HCT116 (cell line): ENCODE measurements around the gene BICD1. TPM values are rescaled to one million over a fixed set of nuclear protein-coding genes. Genes with fewer than 3 reads are reported as not detected.
A peak's percentile ranks its signal among the peaks of the same experiment; 100 is the strongest.

Experiments used
- ATAC-seq: fragments of 200-7000 bp; cut with Tn5 transposase; 2 replicates; pipeline ENCODE4 v1.9.1; 2020; ENCODE audit warnings: mild to moderate bottlenecking, moderate library complexity
- BruUV-seq: library from RNA; stranded (reverse); fragments of 400-500 nt; replicated peaks from 2 replicates; lab custom pipeline; 2021; lab: Mats Ljungman, UMichigan
- CTCF ChIA-PET: fragments of 300-600 bp; sonication (Branson Sonifier 250); formaldehyde crosslinking; loops from one replicate; lab custom pipeline; 2021; ENCODE audit warnings: antibody characterized with exemption; lab: Charles Lee
- POLR2A ChIA-PET: fragments of 300-600, 350-600 bp; sonication (Branson Sonifier 250); formaldehyde crosslinking; loops from one replicate; lab custom pipeline; 2021; ENCODE audit warnings: antibody characterized with exemption; lab: Charles Lee
- RAD21 ChIA-PET, 2 experiments: fragments of 300-600 bp; sonication (Branson Sonifier 250); formaldehyde crosslinking; loops; one replicate each; lab custom pipeline; 2023; ENCODE audit warnings: low total read pairs in 2 of 2; ENCODE audit not compliant: uncharacterized antibody in 2 of 2, unreplicated experiment in 2 of 2, low non-redundant PET in 1 of 2; lab: Charles Lee
- DNase-seq: peaks from one replicate; pipeline ENCODE4 v3.0.0-alpha.2; 2010; ENCODE audit warnings: low read depth, low spot score
- H2AFZ ChIP-seq: fragments of 200-600 bp; shearing (Covaris generic), sonication (generic); 2 replicates; pipeline ENCODE4 v1.6.1; 2017; ENCODE audit warnings: low read depth, mixed run types, mixed read lengths, antibody characterized with exemption, low read length; ENCODE audit not compliant: poor library complexity, severe bottlenecking
- H3K27ac ChIP-seq: 2 replicates; pipeline ENCODE4 v1.5.1; 2012; ENCODE audit warnings: low read depth, low read length
- H3K27me3 ChIP-seq: fragments of 200-600 bp; sonication (generic); 2 replicates; pipeline ENCODE4 v1.6.1; 2016; ENCODE audit warnings: mixed run types, low read length, mixed read lengths; ENCODE audit not compliant: insufficient read depth
- H3K36me3 ChIP-seq, 2 experiments: fragments of 200-500 bp in 1 of 2; fragments of 200-600 bp in 1 of 2; sonication (Bioruptor generic) in 1 of 2; sonication (generic) in 1 of 2; 2 replicates each; pipeline versions ENCODE4 v1.5.1 to v1.6.1; 2014 to 2016; ENCODE audit warnings: low read length in 2 of 2, inconsistent platforms in 1 of 2, mixed read lengths in 1 of 2, mixed run types in 1 of 2; ENCODE audit not compliant: insufficient read depth in 2 of 2, control insufficient read depth in 1 of 2
- H3K4me1 ChIP-seq, 2 experiments: fragments of 200-600 bp in 1 of 2; sonication (generic) in 1 of 2; 2 replicates each; pipeline versions ENCODE4 v1.5.1 to v1.6.1; 2012 to 2017; ENCODE audit warnings: low read length in 2 of 2, inconsistent platforms in 1 of 2, mild to moderate bottlenecking in 1 of 2, mixed read lengths in 1 of 2, mixed run types in 1 of 2, moderate library complexity in 1 of 2; ENCODE audit not compliant: insufficient read depth in 2 of 2, control insufficient read depth in 1 of 2
- H3K4me2 ChIP-seq: fragments of 200-600 bp; sonication (generic); 2 replicates; pipeline ENCODE4 v1.6.1; 2017; ENCODE audit warnings: mixed run types, low read length, mixed read lengths
- H3K4me3 ChIP-seq, 2 experiments: fragments of 200-600 bp in 1 of 2; sonication (generic) in 1 of 2; replicated peaks in 1 of 2; 2 replicates each; pipeline ENCODE4 v1.5.1; 2011 to 2016; ENCODE audit warnings: low read length in 2 of 2, control low read depth in 1 of 2, low read depth in 1 of 2, mild to moderate bottlenecking in 1 of 2, mixed read lengths in 1 of 2, mixed run types in 1 of 2
- H3K79me2 ChIP-seq: fragments of 200-600 bp; sonication (generic); 2 replicates; pipeline ENCODE4 v1.6.1; 2017; ENCODE audit warnings: mild to moderate bottlenecking, mixed run types, low read length, moderate library complexity, mixed read lengths; ENCODE audit not compliant: insufficient read depth
- H3K9ac ChIP-seq: fragments of 200-600 bp; sonication (generic); 2 replicates; pipeline ENCODE4 v1.6.1; 2016; ENCODE audit warnings: low read length, mixed read lengths
- H3K9me2 ChIP-seq: fragments of 200-600 bp; sonication (generic), shearing (Covaris generic); 2 replicates; pipeline ENCODE4 v1.6.1; 2017; ENCODE audit warnings: mixed run types, mild to moderate bottlenecking, moderate library complexity; ENCODE audit not compliant: insufficient read depth
- H3K9me3 ChIP-seq, 2 experiments: fragments of 200-500 bp in 1 of 2; fragments of 200-600 bp in 1 of 2; sonication (Bioruptor generic) in 1 of 2; sonication (generic) in 1 of 2; 2 replicates each; pipeline ENCODE4 v1.6.1; 2014 to 2017; ENCODE audit warnings: low read length in 2 of 2, mixed read lengths in 2 of 2, inconsistent platforms in 1 of 2, low read depth in 1 of 2, mild to moderate bottlenecking in 1 of 2, mixed run types in 1 of 2, moderate library complexity in 1 of 2; ENCODE audit not compliant: control insufficient read depth in 1 of 2, insufficient read depth in 1 of 2
- H4K20me1 ChIP-seq: fragments of 200-600 bp; sonication (generic), shearing (Covaris generic); 2 replicates; pipeline ENCODE4 v1.6.1; 2017; ENCODE audit warnings: mixed run types, mild to moderate bottlenecking, moderate library complexity; ENCODE audit not compliant: insufficient read depth
- ATF3 ChIP-seq: IDR thresholded peaks from 2 replicates; pipeline ENCODE4 v1.6.1; 2012
- EGR1 ChIP-seq: IDR thresholded peaks from 2 replicates; pipeline ENCODE4 v1.6.1; 2012; ENCODE audit warnings: low read depth
- EZH2phosphoT487 ChIP-seq: fragments of 200-600 bp; IDR thresholded peaks from 2 replicates; pipeline ENCODE4 v1.6.1; 2018; ENCODE audit warnings: antibody characterized with exemption, borderline replicate concordance
- FOSL1 ChIP-seq: IDR thresholded peaks from 2 replicates; pipeline ENCODE4 v1.6.1; 2012; ENCODE audit warnings: low read depth
- SIN3A ChIP-seq: IDR thresholded peaks from 2 replicates; pipeline ENCODE4 v1.6.1; 2012; ENCODE audit warnings: low read depth
- SP1 ChIP-seq: IDR thresholded peaks from 2 replicates; pipeline ENCODE4 v1.6.1; 2012; ENCODE audit warnings: low read depth
- intact Hi-C: fragments of 100-400 bp; cut with micrococcal nuclease; formaldehyde crosslinking; loops from 2 replicates; pipeline ENCODE4 v1.10.0; 2022
- total RNA-seq: library from RNA; stranded (reverse); gene quantifications from one replicate; pipeline ENCODE4 v1.2.1, GENCODE V29; 2021; ENCODE audit not compliant: unreplicated experiment

Gene BICD1
- total RNA-seq, 1 experiment from 2014 or later = 32.5 TPM

- no peak for TF ChIP-seq EZH2phosphoT487
Measured at GRCh38 chr12:32105986-32106516, 596 bp upstream of the BICD1 start (continued).

DNA sequence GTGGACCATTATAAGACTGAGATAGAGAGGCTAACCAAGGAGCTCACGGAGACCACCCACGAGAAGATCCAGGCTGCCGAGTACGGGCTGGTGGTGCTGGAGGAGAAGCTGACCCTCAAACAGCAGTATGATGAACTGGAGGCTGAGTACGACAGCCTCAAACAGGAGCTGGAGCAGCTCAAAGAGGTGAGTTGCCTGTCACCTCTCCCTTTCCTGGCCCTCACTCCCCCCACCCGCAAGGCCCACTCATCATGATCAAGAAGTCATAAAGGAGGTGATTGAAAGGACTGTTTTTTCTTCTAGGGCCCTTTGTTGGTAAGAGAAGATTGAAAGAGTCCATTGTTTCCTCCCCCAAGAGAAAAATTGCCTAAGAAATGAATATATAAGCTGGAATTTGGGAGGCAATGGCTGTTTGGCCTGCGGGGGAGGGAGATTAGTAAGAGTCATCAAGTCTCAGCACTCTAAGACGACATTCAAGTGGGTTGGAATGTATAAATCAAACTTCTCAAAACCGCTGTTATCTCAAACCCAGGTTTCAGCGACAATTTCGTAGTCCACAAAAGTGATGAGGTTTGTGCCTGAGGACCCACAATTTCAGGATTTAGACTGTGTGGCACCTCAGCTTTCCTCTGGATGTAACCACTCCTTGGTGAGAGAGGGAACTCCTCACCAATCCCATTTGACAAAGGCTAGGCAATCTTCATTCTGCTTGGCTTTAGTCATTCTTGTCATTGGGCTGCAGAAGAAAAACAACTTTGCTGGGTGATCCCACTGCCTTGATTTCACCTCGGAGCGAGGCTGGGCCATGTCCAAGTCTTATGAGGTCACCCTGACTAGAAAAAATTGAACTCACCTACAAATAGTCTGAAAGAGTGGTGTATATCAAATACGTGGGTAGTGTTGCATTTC is 966 bp downstream of the BICD1 start:
- peak; percentile 16 for DNase-seq
- BruUV-seq = TSS peak; percentile 72
- ChIA-PET POLR2A (interaction anchor here (2.1 kb wide), 1 partner anchor 8 kb away, joined by 10 read pairs; no protein-coding TSS in a partner anchor), CTCF (no interaction called here), RAD21 (no interaction called here)
- Histone ChIP-seq H4K20me1 (no peaks in the 10 kb centered on the region; the same call in 1 of the 2 replicates), H3K36me3 (peaks cover 3 to 4% of the 10 kb centered on the region in 2 experiments; a peak in 1 of 4 replicates), H3K9me3 (no peaks in the 10 kb centered on the region), H3K9me2 (no peaks in the 10 kb centered on the region), H2AFZ (no peak overlapping the region), H3K27ac (peak overlapping the region; percentile 87), H3K9ac (peak overlapping the region; percentile 96), H3K4me1 (peaks cover 14 to 22% of the 10 kb centered on the region in 2 experiments), H3K4me2 (peak overlapping the region; percentile 87), H3K79me2 (peaks cover 48% of the 10 kb centered on the region), H3K27me3 (no peaks in the 10 kb centered on the region), H3K4me3 (peak overlapping the region; percentile 81 to 95)
- intact Hi-C loops = loop anchor here (5.0 kb wide), 1 partner anchor 450 kb away; the partner anchor contains the start of gene ETFBKMT
- peak; percentile 19 for ATAC-seq
- TF ChIP-seq SP1 = 0 out of 2 replicates have a peak, but pooled peaks have one; percentile 14
- 0 out of 2 replicates have a peak, but pooled peaks have one; percentile 16 for TF ChIP-seq FOSL1
- no peak for TF ChIP-seq ATF3
- TF ChIP-seq SIN3A = peak; percentile 15
- TF ChIP-seq EGR1 = peak; percentile 74
